GM12873 (cell line): ENCODE measurements around the gene C2orf92.

ENCODE experiments used
- TF ChIP-seq, protein P1 (sequence below): IDR thresholded peaks from 2 replicates; pipeline ENCODE4 v1.5.1; 2012; ENCODE audit warnings: low read depth, mild to moderate bottlenecking, moderate library complexity, low read length, control low read depth; ENCODE audit not compliant: insufficient read depth; ENCODE audit errors: missing control alignments

C2orf92 gene

GRCh38 chr2:97676620-97677019, 7.1 kb downstream of the C2orf92 start:
- TF ChIP-seq, protein P1, sequence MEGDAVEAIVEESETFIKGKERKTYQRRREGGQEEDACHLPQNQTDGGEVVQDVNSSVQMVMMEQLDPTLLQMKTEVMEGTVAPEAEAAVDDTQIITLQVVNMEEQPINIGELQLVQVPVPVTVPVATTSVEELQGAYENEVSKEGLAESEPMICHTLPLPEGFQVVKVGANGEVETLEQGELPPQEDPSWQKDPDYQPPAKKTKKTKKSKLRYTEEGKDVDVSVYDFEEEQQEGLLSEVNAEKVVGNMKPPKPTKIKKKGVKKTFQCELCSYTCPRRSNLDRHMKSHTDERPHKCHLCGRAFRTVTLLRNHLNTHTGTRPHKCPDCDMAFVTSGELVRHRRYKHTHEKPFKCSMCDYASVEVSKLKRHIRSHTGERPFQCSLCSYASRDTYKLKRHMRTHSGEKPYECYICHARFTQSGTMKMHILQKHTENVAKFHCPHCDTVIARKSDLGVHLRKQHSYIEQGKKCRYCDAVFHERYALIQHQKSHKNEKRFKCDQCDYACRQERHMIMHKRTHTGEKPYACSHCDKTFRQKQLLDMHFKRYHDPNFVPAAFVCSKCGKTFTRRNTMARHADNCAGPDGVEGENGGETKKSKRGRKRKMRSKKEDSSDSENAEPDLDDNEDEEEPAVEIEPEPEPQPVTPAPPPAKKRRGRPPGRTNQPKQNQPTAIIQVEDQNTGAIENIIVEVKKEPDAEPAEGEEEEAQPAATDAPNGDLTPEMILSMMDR: no peak

DNA sequence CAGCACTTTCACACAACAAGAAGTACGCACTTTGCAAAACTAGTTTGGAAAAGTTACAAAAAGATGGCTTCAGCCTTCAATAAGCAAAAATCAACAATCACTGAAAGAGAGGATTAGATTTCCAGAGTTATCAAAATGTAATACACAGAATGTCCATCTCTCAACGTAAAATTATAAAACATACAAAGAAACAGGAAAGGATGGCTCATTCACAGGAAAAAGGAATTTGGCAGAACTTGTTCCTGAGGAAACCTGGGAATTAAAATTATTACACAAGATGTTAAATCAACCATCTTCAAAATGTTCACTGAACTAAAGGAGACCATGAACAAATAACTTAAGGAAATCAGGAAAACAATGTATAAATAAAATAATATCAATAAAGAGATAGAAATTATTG, 8.0 kb downstream of the C2orf92 start:
- TF ChIP-seq, protein P1: no peak

- TF ChIP-seq, protein P1: no peak
Measured at GRCh38 chr2:97678298-97678697, 8.8 kb downstream of the C2orf92 start.

- TF ChIP-seq, protein P1: no peak
Measured at GRCh38 chr2:97688062-97688827, 18.7 kb downstream of the C2orf92 start.

DNA sequence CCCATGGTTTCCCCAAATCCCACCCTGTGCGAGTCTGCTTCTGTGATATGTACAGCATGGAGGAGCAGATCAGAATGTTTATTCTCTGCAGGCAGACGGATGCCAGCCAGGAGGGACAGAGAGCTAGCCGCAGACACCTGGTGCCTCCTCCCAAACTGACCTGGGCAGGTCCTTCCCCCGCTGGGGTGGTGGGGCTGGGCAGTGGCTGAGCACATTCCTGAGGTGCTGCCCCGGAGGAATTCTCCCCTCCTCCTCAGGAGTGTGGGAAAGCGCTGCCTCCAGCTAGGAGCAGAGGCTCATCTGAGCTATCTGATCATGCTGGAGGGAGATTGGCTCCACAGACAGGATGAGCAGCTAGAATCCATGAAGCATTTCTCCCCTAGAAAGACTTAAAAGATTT, 21.7 kb downstream of the C2orf92 start:
- TF ChIP-seq, protein P1: no peak

- TF ChIP-seq, protein P1: no peak
Measured at GRCh38 chr2:97693476-97693875, 24.0 kb downstream of the C2orf92 start.

DNA sequence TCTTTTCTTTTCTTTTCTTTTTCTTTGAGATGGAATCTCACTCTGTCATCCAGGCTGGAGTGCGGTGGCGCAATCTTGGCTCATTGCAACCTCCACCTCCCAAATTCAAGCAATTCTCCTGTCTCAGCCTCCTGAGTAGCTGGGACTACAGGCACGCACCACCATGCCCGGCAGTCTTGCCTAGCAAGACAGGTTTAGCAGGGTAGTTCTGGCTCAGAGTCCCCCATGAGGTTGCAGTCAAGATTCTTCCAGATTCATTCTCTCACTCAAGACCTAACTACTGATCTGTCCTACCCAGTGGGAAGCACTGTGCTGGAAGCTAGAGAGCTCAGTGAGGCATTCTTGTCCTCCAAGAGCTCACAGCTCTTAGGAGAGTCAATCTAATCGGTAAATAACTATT, 26.2 kb downstream of the C2orf92 start:
- TF ChIP-seq, protein P1: no peak
